ENCODE results near the gene RPP14.

The RPP14 gene

GRCh38 chr3:58357402-58357801, 51.4 kb downstream of the RPP14 start:
- H3K4me3 ChIP-seq (IDR thresholded peaks at IDR 0.05; ENCODE audit: insufficient read depth, low read depth, low read length), result no peak overlapping the region
- no peaks in the 10 kb centered on the region for H4K20me1 ChIP-seq (ENCODE audit: insufficient read depth)
- H3K4me2 ChIP-seq, result no peak overlapping the region
- no peaks in the 10 kb centered on the region for H3K27me3 ChIP-seq (ENCODE audit: insufficient read depth, low read depth)
- H3K36me3 ChIP-seq (ENCODE audit: insufficient read depth), result no peaks in the 10 kb centered on the region
- no peaks in the 10 kb centered on the region for H3K4me1 ChIP-seq (ENCODE audit: low read depth, poor library complexity, severe bottlenecking)
- H3K9ac ChIP-seq, result no peak overlapping the region
- H3K27ac ChIP-seq, result no peak overlapping the region
- H3K79me2 ChIP-seq (ENCODE audit: insufficient read depth, low read depth), result no peaks in the 10 kb centered on the region
- no peak for TF ChIP-seq CTCF (conservative IDR thresholded peaks at IDR 0.05; ENCODE audit: low read depth, low read length)
- no peak overlapping the region for H2AFZ ChIP-seq (ENCODE audit: low read depth)

GRCh38 chr3:58358092-58358491, 52.0 kb downstream of the RPP14 start:
- no peak overlapping the region for H3K4me2 ChIP-seq
- H3K27ac ChIP-seq, result no peak overlapping the region
- no peaks in the 10 kb centered on the region for H3K36me3 ChIP-seq (ENCODE audit: insufficient read depth)
- H3K4me3 ChIP-seq (IDR thresholded peaks at IDR 0.05; ENCODE audit: insufficient read depth, low read depth, low read length), result no peak overlapping the region
- H3K4me1 ChIP-seq (ENCODE audit: low read depth, poor library complexity, severe bottlenecking), result no peaks in the 10 kb centered on the region
- no peaks in the 10 kb centered on the region for H3K27me3 ChIP-seq (ENCODE audit: insufficient read depth, low read depth)
- no peak overlapping the region for H3K9ac ChIP-seq
- H4K20me1 ChIP-seq (ENCODE audit: insufficient read depth), result no peaks in the 10 kb centered on the region
- TF ChIP-seq CTCF (conservative IDR thresholded peaks at IDR 0.05; ENCODE audit: low read depth, low read length), result no peak
- no peaks in the 10 kb centered on the region for H3K79me2 ChIP-seq (ENCODE audit: insufficient read depth, low read depth)
- no peak overlapping the region for H2AFZ ChIP-seq (ENCODE audit: low read depth)

GRCh38 chr3:58358808-58359207, 52.8 kb downstream of the RPP14 start:
- Histone ChIP-seq H4K20me1 (ENCODE audit: insufficient read depth) (no peaks in the 10 kb centered on the region), H3K36me3 (ENCODE audit: insufficient read depth) (no peaks in the 10 kb centered on the region), H3K27ac (no peak overlapping the region), H3K4me2 (no peak overlapping the region), H3K79me2 (ENCODE audit: insufficient read depth, low read depth) (no peaks in the 10 kb centered on the region), H3K4me1 (ENCODE audit: low read depth, poor library complexity, severe bottlenecking) (no peaks in the 10 kb centered on the region), H2AFZ (ENCODE audit: low read depth) (no peak overlapping the region), H3K4me3 (IDR thresholded peaks at IDR 0.05; ENCODE audit: insufficient read depth, low read depth, low read length) (no peak overlapping the region), H3K9ac (no peak overlapping the region), H3K27me3 (ENCODE audit: insufficient read depth, low read depth) (no peaks in the 10 kb centered on the region)
- TF ChIP-seq CTCF (conservative IDR thresholded peaks at IDR 0.05; ENCODE audit: low read depth, low read length), result no peak

GRCh38 chr3:58359621-58360020, 53.6 kb downstream of the RPP14 start:
- no peak for TF ChIP-seq CTCF (conservative IDR thresholded peaks at IDR 0.05; ENCODE audit: low read depth, low read length)
- no peaks in the 10 kb centered on the region for H3K79me2 ChIP-seq (ENCODE audit: insufficient read depth, low read depth)

More at GRCh38 chr3:58359621-58360020, 53.6 kb downstream of the RPP14 start:
- Histone ChIP-seq H3K27ac (no peak overlapping the region), H4K20me1 (ENCODE audit: insufficient read depth) (no peaks in the 10 kb centered on the region), H3K4me2 (no peak overlapping the region), H3K4me3 (IDR thresholded peaks at IDR 0.05; ENCODE audit: insufficient read depth, low read depth, low read length) (no peak overlapping the region), H3K4me1 (ENCODE audit: low read depth, poor library complexity, severe bottlenecking) (no peaks in the 10 kb centered on the region), H2AFZ (ENCODE audit: low read depth) (no peak overlapping the region), H3K36me3 (ENCODE audit: insufficient read depth) (no peaks in the 10 kb centered on the region), H3K27me3 (ENCODE audit: insufficient read depth, low read depth) (no peaks in the 10 kb centered on the region), H3K9ac (no peak overlapping the region)

Measured in KMS-11 (cell line).